NCI-H748 (cell line): ENCODE data around the gene SNAP91.
"Not testable (repeated sequence)": the region's sequence is repeated elsewhere in the genome, so short reads cannot be mapped to it uniquely, and the experiment has no call there.

Source experiments
- DNase-seq: peaks from one replicate; lab custom pipeline; 2025; ENCODE audit not compliant: unreplicated experiment; lab: John Stamatoyannopoulos, UW

Gene SNAP91

DNA sequence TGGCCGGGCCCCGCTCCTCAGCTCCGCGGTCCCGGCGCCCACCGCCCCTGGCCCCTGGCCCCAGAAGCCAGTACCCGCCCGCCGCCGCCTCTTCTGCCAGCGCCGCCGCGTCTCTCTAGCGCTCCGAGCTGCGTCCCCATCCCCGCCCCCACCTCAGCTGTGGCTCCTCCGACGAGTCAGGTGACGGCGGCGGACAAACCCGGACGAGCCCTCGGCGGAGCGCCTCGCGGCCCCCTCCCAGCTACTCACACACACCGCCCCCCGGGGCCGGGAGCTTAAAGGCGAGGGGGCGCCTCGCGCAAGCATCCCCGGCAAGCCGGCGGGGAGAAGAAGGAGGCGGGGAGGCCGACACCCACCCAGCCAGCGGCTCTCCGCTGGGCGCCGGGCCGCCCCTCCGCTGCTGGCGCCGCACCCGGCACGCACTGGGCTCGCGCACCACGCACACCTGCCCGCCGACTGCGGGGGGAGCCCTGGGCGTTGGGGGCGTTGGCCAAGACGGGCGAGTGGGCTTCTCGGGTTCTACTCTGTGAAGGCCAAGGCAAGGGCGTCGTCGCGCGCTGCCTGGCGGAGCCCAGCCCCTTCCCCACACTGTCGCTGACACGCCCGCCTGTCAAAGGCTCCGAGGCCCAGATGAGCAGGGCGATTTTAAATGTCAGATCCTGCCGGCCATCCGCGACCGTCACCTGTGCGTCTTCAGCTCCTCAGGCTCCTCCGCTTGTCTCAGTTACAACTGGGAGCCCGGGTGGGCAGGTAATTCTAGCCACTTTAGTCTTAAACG lies at the start of gene SNAP91:
SNAP91 (minus strand) TSS at position 132 of the 778 bp plus-strand sequence. CDS start 1,174 bp downstream, outside the sequence.
- DNase-seq: peak; percentile 85

- no peak for DNase-seq
Measured at GRCh38 chr6:83758533-83758932, 49.6 kb upstream of the SNAP91 start.

DNA sequence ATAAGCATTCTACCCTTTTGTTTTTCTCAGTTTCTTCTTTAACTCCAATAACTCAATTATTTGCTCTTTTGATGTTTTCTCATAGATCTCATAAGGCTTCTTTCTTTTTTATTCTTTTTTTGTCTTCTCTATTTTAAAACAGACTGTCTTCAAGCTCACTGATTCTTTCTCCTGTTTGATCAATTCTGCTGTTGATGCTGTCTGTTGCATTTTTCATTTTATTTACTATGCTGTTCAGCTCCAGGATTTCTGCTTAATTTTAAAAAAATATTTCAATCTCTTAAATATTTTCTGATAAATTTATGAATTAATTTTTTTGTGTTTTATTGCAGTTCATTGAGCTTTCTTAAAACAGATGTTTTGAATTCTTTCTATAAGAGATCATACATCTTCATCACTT lies 48.1 kb upstream of the SNAP91 start:
- no peak for DNase-seq

- no peak for DNase-seq
Measured at GRCh38 chr6:83756565-83756964, 47.7 kb upstream of the SNAP91 start.

- not testable (repeated sequence) for DNase-seq
Measured at GRCh38 chr6:83752375-83752774, 43.5 kb upstream of the SNAP91 start.

DNA sequence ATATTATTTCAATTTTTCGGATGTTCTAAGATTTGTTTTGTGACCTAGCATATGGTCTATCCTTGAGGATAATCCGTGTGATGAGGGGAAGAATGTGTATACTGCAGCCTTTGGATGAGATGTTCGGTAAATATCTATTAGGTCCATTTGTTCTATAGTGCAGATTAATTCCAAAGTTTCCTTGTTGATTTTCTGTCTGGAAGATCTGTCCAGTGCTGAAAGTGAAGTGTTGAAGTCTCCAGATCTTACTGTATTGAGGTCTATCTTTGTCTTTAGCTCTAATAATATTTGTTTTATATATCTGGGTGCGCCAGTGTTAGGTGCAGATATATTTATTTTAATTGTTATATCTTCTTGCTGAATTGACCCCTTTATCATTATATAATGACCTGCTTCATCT lies 32.2 kb upstream of the SNAP91 start:
- DNase-seq: no peak

DNA sequence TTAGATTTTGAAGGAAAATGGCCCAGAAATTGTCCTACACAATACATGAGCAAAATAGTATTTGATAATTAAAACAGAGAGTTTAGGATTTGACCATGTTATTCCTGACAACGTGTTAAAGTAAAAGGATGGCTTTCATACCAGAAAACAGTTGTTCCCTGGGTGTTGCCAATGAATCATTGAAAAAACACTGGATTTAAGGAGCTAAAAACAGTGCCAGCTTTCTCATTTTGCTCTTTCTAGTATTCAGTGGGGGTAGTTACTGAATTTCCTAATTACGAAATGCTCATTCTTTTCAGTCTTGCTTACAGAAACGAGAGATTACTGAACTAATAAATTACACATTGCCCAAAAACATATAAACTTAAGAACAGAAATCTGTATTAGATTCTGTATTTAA lies 26.6 kb upstream of the SNAP91 start:
- DNase-seq: no peak

DNA sequence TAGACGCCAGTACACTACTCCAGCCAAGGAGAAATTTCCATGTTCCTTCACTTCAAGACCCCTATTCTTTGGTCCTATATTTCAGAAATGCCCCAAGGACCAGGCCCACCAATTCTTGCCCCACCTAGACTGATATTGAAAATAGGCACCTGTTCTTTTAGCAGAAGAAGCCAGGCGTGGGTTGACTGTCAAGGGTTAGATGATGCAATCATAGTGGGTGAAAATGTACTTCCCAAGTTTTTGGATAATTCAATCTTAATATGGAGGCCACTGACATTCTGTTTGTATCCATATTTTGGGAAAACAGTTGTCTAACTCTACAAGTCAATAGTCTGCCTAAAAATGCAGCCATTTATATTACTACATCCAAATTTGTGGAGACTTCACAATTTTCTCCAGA lies 21.0 kb upstream of the SNAP91 start:
- DNase-seq: no peak

DNA sequence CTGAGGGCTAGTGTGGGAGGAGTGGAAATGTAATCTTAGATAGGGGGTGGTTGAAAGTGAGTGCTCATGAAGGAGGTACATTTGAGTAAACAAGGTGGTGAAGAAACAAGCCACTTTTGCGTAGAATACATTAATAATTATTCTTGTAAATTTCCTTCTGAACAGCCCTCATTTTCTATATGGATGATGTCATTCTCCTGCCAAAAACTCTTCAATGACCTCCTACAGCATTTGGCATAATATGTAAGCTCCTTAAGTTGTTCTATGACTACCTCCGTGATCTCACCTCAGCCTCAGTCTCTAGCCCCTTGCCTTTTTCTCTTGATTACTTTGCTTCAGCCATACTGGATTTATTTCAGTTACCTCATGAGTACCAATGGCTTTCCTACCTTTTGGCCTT lies 14.0 kb upstream of the SNAP91 start:
- DNase-seq: no peak

GRCh38 chr6:83717809-83718208 lies 8.9 kb upstream of the SNAP91 start:
- no peak for DNase-seq

DNA sequence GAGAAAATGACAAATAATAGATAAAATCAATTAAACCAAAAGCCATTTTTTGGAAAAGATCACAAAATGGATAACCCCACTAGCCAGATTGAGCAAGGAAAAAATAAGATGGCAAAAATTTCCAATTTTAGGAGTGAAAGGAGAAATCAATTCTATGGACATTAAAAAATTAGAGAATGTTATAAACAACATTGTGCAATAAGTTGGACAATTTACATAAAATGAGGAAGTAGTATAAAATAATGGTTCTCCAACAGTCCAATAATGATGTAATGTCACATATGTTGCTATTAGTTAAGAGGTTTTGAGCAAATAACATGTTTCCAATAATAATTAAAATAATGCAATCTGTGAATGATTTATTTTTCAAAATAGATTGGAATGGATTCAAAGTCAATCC lies 3.1 kb upstream of the SNAP91 start:
- DNase-seq: no peak

- no peak for DNase-seq
Measured at GRCh38 chr6:83709748-83710050, 798 bp upstream of the SNAP91 start.

- DNase-seq: peak; percentile 79
Measured at GRCh38 chr6:83708546-83708969, 343 bp downstream of the SNAP91 start.

DNA sequence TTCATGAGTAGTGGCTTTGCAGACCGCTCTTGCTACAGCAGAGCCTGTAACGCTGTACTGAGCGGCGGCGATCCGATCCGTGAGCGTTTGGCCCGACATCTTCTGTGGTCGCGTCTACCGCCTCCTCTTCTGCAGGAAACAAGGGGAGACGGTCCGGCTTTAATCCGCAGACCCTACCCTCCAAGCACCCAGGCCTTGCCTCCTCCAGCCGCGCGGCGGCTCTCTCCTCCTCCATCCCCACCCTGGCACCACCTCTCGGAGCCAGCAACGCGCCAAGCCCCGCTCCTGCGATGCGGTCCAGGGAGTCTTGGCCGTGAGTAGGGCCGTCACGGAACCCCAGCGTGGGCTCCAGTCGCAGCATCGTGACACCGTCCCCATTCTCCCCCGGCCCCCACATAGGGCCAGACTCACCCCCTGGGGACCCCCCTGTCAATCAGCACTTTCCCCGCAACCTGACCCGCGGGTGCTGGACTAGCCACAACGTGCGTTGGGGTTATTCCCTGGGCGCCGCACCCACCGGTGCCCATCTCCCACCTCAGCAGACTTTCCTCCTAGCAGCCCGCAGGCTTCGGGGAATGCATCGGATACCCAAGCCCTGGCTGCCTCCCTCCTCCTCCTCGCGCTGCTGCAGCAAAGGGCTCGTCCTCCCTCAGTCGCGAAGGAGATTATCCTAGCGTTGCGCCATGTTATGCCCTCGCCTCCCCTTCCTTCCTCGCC lies 914 bp downstream of the SNAP91 start:
- DNase-seq: peak; percentile 70

DNA sequence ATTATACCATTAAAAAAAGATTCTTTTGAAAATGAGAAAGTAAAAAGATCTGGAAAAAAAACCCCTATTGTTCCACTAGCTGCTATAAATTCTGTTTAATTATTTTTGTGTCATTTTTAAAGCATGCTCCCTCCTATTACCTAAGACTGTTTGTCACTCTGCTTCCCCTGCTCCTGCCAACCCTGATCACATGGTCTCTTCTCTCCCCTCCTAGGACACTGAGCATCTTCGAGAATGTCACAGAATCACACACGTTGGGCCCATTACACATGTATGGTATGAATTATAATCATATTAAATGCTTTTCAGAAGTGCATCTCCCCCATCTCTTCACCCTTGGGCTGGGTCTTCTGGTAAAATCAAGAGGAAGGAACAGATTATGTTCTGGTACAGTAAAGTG lies 6.2 kb downstream of the SNAP91 start:
- no peak for DNase-seq

GRCh38 chr6:83702077-83702476 lies 6.8 kb downstream of the SNAP91 start:
- DNase-seq: no peak

DNA sequence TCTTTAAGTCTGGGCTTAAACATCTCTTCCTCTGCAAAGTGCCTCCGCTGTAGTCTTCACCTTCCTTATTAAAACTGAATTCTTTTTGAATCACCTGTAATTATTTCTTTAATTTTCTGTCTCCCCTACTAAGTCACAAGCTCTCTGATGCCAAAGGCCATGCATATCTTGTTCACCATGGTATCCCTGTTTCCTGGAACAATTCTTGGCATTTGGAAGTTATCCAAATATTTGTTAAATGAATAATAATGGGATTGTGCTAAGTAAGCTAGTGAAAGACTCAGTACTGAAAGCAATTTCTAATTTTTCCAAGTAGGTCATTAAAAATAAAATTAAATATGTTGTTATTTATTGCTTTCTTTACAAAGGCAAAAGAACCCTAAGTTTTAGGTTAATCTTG lies 12.2 kb downstream of the SNAP91 start:
- DNase-seq: no peak

DNA sequence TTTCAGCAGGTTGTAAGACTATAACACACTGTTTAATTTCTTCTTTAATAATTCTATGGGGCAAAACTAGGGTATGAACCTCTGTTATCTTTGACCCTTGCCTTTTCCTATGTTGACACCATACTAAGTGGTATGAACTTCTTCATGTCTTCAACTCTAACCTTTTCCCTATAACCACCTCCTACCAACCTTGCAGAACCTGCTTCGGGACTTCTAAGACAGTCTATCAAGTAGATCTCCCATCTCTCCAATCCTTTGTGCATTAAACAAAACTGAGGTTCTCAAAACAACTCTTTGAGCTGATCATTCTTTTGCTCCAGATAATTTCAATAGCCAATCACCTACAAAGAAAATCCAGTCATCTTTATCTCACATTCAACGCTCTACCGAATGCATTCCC lies 23.4 kb downstream of the SNAP91 start:
- no peak for DNase-seq

- DNase-seq: no peak
Measured at GRCh38 chr6:83677791-83678190, 31.1 kb downstream of the SNAP91 start.

DNA sequence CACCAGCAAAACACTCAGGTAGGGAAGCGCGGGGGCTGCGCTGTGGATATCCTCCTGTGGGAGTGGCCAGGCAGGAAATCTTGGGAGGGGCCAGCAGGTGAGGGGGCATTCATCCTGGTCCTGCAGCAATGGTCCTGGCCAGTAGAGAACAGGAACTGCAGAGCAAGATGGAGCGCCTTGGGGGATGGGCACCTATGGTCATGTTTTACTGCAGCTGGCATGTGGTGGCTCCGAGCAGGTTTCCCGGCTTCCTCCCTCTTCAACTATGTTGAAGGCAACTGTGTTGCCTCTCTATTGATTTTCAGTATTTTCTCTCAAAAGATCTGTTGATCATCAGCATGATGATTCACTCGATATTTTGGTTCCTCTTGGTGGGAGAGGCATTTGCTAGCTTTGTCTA lies 70.9 kb downstream of the SNAP91 start:
- DNase-seq: no peak

DNA sequence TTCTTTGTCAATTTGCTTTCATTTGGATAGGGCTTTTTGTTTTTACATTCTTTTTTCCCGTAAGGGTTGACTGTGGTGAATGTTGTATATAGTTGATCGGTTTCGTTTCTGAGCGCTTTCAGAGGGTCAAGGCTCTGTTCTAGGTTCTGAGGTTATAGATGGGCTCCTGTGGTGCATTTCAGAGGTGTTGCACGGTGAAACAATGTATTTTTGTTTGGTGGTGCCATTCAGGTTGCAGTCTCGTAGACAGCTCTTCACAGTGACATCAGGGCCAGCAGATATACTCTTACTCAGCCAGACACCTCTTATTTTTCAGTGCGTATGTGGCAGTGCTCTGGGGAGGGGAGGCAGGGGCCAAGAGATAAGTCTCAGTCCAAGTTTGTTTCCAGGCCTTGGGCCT lies 72.1 kb downstream of the SNAP91 start:
- no peak for DNase-seq

DNA sequence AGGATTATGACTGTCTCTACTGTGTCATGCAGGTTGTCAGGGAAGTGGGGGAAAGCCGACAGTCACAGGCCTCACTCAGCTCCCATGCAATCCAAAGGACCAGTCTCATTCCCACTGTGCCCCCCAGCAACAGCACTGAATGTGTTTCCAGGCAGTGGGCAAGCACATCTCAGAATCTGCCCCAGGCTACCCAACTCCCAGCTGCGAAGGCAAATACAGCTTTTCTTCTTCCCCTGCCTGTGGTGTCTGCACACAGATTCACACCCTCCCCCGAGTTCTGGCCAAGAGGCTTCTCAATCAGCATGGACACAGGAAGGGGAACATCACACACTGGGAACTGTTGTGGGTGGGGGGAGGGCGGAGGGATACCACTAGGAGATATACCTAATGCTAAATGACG lies 75.3 kb downstream of the SNAP91 start:
- DNase-seq: no peak

DNA sequence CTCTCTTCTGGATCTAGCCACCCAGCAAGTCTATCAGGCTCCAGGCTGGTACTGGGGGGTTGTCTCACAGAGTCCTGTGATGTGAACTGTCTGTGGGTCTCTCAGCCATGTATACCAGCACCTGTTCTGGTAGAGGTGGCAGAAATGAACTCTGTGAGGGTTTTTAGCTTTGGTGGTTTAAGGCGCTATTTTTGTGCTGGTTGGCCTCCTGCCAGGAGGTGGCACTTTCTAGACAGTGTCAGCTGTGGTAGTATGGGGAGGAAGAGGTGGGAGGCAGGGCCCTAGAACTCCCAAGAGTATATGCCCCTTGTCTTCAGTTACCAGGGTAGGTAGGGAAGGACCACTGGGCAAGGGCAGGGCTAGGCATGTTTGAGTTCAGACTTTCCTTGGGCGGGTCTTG lies 75.8 kb downstream of the SNAP91 start:
- DNase-seq: peak; percentile 9
